ENCODE measurements around the gene OR6C68.
"Not testable (repeated sequence)": the region's sequence is repeated elsewhere in the genome, so short reads cannot be mapped to it uniquely, and the experiment has no call there.

Gene OR6C68

GRCh38 chr12:55492078-55492477 is at the start of gene OR6C68:
OR6C68 (plus strand) TSS chr12:55492378; CDS start chr12:55492378, 0 bp downstream.
- no peak for DNase-seq (ENCODE audit: low read depth in 3 of 3, low spot score in 1 of 3)

GRCh38 chr12:55443776-55444175 is 48.4 kb upstream of the OR6C68 start, which contains the start of gene OR6C2:
OR6C2 (plus strand) TSS chr12:55444076; CDS start chr12:55452214, 8,138 bp downstream.
- DNase-seq (ENCODE audit: low read depth in 3 of 3, low spot score in 1 of 3), result no peak

- no peak for DNase-seq (ENCODE audit: low read depth in 3 of 3, low spot score in 1 of 3)
These were observed 46.8 kb upstream of the OR6C68 start for GRCh38 chr12:55445357-55445756.

- DNase-seq (ENCODE audit: low read depth in 3 of 3, low spot score in 1 of 3), result no peak
These were observed 45.9 kb upstream of the OR6C68 start for GRCh38 chr12:55446326-55446725.

- DNase-seq (ENCODE audit: low read depth in 3 of 3, low spot score in 1 of 3), result no peak
These were observed 43.4 kb upstream of the OR6C68 start for GRCh38 chr12:55448825-55449224.

- not testable (repeated sequence) for DNase-seq (ENCODE audit: low read depth in 3 of 3, low spot score in 1 of 3)
These were observed 27.3 kb upstream of the OR6C68 start for GRCh38 chr12:55464926-55465325.

GRCh38 chr12:55467836-55468235 is 24.3 kb upstream of the OR6C68 start:
- no peak for DNase-seq (ENCODE audit: low read depth in 3 of 3, low spot score in 1 of 3)

GRCh38 chr12:55469291-55469690 is 22.9 kb upstream of the OR6C68 start:
- no peak for DNase-seq (ENCODE audit: low read depth in 3 of 3, low spot score in 1 of 3)

- no peak for DNase-seq (ENCODE audit: low read depth in 3 of 3, low spot score in 1 of 3)
These were observed 21.9 kb upstream of the OR6C68 start, which contains the start of gene OR6C70 for GRCh38 chr12:55470088-55470829. OR6C70 (minus strand) TSS chr12:55470138; CDS start chr12:55470138, 0 bp downstream.

- DNase-seq (ENCODE audit: low read depth in 3 of 3, low spot score in 1 of 3), result no peak
These were observed 19.9 kb upstream of the OR6C68 start for GRCh38 chr12:55472264-55472663.

- not testable (repeated sequence) for DNase-seq (ENCODE audit: low read depth in 3 of 3, low spot score in 1 of 3)
These were observed 13.0 kb upstream of the OR6C68 start for GRCh38 chr12:55479136-55479535.

GRCh38 chr12:55484284-55484683 is 7.9 kb upstream of the OR6C68 start:
- not testable (repeated sequence) for DNase-seq (ENCODE audit: low read depth in 3 of 3, low spot score in 1 of 3)

- DNase-seq (ENCODE audit: low read depth in 3 of 3, low spot score in 1 of 3), result no peak
These were observed 3.3 kb downstream of the OR6C68 start for GRCh38 chr12:55495490-55495889.

GRCh38 chr12:55499231-55499630 is 7.1 kb downstream of the OR6C68 start:
- no peak for DNase-seq (ENCODE audit: low read depth in 3 of 3, low spot score in 1 of 3)

GRCh38 chr12:55499810-55500252 is 7.7 kb downstream of the OR6C68 start:
- DNase-seq (ENCODE audit: low read depth in 3 of 3, low spot score in 1 of 3), result no peak

- DNase-seq (ENCODE audit: low read depth in 3 of 3, low spot score in 1 of 3), result no peak
These were observed 9.4 kb downstream of the OR6C68 start for GRCh38 chr12:55501601-55502000.

GRCh38 chr12:55515696-55516095 is 23.5 kb downstream of the OR6C68 start:
- no peak for DNase-seq (ENCODE audit: low read depth in 3 of 3, low spot score in 1 of 3)

- DNase-seq (ENCODE audit: low read depth in 3 of 3, low spot score in 1 of 3), result no peak
These were observed 24.2 kb downstream of the OR6C68 start for GRCh38 chr12:55516391-55516790.
